B cell (primary cell): ENCODE data around the gene MOGAT1.

Experiments
- EZH2 ChIP-seq: IDR thresholded peaks from 2 replicates; pipeline ENCODE4 v1.6.1; 2012; ENCODE audit warnings: borderline replicate concordance, low read depth, mild to moderate bottlenecking, moderate library complexity, low read length; ENCODE audit not compliant: insufficient read depth, poor library complexity, severe bottlenecking
- TF ChIP-seq, protein P1 (sequence below): fragments of 200-600 bp; IDR thresholded peaks from one replicate; pipeline ENCODE4 v1.8.0; 2022; ENCODE audit warnings: antibody characterized with exemption, mild to moderate bottlenecking

DNA sequence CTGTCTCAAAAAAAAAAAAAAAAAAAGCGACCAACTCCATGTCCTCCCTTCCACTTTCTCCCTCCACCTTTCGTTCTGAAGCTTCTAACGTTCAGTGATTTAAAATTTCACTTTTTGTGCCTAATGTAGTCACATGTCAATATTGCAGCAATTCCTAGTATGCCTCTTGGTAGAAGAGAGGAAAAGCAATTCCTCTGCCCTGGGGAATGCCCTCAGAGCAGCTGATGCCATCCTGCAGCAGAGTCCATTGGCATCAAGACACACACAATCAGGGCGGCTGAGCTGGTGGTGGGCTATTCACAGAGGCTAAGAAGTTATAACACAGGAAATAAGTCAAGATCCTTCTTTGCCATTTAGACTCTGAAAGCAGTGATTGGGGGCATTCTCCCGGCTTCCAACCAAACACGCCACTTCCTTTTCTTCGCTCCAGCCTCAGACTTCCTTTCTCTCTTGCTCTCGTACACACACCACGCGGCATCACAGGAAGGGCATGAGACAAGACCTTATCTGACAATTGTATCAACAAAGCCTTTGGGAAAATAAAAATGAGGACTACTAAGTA, 71.9 kb downstream of the MOGAT1 start:
- TF ChIP-seq, protein P1, sequence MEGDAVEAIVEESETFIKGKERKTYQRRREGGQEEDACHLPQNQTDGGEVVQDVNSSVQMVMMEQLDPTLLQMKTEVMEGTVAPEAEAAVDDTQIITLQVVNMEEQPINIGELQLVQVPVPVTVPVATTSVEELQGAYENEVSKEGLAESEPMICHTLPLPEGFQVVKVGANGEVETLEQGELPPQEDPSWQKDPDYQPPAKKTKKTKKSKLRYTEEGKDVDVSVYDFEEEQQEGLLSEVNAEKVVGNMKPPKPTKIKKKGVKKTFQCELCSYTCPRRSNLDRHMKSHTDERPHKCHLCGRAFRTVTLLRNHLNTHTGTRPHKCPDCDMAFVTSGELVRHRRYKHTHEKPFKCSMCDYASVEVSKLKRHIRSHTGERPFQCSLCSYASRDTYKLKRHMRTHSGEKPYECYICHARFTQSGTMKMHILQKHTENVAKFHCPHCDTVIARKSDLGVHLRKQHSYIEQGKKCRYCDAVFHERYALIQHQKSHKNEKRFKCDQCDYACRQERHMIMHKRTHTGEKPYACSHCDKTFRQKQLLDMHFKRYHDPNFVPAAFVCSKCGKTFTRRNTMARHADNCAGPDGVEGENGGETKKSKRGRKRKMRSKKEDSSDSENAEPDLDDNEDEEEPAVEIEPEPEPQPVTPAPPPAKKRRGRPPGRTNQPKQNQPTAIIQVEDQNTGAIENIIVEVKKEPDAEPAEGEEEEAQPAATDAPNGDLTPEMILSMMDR: no peak
- no peak for TF ChIP-seq EZH2
